GM13976 (cell line): ENCODE results near the gene CHN1.

Source experiments
- DNase-seq: peaks from one replicate; pipeline ENCODE4 v3.0.0; 2012; ENCODE audit warnings: low spot score
- in situ Hi-C: fragments of 300-500 bp; cut with MboI; formaldehyde crosslinking; loops from one replicate; pipeline ENCODE4 v1.12.0; 2022; ENCODE audit warnings: low sequenced_read_pairs, mixed read lengths, inconsistent platforms; ENCODE audit not compliant: unreplicated experiment
- TF ChIP-seq, protein P1 (sequence below): IDR thresholded peaks from 2 replicates; pipeline ENCODE4 v1.5.1; 2012; ENCODE audit warnings: borderline replicate concordance, mild to moderate bottlenecking; ENCODE audit not compliant: insufficient read depth; ENCODE audit errors: extremely low read depth, missing control alignments, control extremely low read depth

The CHN1 gene

DNA sequence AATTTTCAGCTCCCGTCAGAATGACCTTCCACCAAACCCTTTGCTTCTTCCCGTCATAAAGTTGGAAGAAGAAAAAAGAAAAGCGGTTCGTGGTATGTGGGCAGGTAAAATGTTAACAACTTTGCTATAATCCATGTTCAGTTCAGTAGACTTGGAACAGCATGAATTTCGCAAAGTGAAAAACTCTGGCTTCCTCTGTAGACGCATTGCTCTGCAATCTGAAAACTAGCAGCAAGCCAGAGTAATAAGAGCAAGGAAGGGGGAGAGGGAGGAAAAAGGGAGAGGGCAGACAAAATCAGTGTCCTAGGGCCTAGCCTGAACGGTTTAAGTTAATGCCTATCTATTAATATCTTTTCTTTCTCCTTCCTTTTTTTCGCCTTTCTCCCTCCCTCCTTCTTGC is 214.2 kb downstream of the CHN1 start:
- TF ChIP-seq, protein P1, sequence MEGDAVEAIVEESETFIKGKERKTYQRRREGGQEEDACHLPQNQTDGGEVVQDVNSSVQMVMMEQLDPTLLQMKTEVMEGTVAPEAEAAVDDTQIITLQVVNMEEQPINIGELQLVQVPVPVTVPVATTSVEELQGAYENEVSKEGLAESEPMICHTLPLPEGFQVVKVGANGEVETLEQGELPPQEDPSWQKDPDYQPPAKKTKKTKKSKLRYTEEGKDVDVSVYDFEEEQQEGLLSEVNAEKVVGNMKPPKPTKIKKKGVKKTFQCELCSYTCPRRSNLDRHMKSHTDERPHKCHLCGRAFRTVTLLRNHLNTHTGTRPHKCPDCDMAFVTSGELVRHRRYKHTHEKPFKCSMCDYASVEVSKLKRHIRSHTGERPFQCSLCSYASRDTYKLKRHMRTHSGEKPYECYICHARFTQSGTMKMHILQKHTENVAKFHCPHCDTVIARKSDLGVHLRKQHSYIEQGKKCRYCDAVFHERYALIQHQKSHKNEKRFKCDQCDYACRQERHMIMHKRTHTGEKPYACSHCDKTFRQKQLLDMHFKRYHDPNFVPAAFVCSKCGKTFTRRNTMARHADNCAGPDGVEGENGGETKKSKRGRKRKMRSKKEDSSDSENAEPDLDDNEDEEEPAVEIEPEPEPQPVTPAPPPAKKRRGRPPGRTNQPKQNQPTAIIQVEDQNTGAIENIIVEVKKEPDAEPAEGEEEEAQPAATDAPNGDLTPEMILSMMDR = no peak
- in situ Hi-C loops = no loop called here
- no peak for DNase-seq

DNA sequence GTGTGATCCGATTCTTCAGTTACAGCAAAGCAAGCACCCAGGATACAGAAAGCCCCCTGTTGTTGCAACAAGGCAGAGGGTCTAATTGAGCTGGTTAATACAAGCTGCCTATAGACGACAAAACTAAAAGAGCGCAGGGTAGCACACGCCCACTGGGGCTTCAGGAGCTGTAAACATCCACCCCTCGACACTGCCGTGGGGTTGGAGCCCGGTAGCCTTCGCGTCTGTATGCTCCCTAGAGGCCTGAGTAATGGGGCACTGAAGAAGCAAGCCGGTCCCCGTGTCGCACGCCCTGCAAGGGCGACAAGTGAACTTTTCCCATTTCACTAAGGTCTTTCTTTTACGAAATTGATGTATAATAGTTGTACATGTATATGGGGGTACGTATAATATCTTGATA is 216.2 kb downstream of the CHN1 start:
- TF ChIP-seq, protein P1 = no peak
- DNase-seq = no peak
- in situ Hi-C loops = no loop called here

DNA sequence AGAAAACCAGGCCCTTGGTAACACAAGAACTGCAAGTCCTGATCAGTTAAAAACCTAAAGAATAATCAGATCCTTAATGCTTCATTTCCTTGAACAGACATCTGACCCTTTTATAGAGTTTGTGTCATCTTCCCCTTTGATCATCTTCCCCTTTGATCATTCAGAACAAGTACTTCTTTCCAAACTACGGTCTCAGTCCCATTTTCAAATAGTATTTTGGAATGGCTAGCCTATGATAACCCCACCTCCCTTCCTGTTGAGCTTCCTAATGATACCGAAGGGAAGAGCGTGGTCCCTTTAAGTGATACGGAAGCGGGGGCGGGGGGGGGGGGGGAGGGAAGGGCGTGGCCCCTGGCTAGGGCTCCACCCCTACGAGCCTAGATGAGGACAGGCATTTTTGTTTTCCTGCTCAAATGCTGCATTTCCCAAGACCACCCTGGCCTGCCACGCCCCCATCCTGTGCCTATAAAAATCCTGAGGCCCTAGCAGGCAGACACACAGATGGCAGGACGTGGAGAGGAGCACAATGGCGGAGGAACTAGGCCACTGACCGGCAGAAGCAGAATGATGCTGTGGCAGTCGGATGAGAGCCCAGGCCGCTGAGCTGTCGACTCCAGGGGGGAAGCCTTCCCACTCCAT is 216.8 kb downstream of the CHN1 start:
- in situ Hi-C loops = no loop called here
- DNase-seq = no peak
- TF ChIP-seq, protein P1 = no peak

DNA sequence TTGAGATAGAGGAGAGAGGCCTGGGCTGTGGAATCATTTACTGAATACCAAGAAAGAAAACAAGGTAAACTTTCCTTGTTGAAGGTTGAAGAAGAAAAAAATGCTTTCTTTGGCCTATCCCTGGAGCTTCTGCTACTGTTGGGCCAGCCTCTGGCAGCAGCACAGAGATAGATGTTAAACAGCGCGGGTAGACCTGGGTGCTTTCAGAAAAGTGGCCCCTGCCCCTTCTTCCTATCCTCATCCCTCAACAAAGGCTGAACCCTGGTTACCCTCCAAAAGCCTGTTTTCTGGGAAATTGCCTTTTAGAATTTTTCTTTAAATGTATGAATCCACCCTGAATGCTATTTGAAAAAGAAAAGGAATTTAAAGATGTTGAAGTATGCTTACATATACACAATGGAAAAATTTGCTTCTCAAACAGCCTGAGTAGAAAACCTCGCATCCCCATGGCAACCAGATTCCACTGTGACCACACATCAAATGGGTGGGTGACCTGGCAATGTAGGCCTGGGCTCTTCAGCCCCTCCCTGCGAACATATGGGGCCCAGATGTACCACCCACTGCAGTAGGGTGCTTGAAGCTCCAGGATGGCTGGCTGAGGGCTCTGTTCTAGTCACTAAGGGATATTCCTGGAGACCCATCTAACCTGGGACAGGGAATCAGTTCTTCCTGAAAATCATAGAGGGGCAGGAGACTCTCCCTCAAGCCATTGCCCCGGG is 217.5 kb downstream of the CHN1 start:
- TF ChIP-seq, protein P1 = no peak
- in situ Hi-C loops = no loop called here
- no peak for DNase-seq

DNA sequence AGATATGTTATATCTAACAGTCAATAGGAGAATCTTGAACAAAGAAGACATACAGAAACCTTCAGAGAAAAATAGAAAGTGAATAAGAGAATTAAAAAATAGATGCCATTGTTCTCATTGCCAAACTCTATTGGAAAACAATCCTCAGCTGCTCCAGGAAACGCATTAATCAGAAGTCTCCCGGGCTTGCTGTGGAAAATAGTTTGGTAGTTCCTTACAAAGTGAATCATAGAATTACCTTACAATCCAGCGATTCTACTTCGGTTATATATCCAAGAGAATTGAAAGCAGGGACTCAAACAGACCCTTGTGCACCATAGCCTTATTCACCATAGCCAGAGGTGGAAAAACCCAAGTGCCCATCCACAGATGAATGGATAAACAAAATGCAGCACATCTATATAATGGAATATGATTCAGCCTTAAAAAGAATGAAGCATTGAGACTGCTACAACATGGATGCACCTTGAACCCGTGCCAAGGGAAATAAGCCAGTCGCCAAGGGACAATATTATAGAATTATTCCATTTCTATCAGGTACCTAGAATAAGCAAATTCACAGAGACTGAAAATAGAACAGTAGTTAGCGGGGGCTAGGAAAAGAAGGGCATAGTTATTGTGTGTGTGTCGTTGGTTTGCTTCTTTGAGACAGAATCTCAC is 219.0 kb downstream of the CHN1 start:
- TF ChIP-seq, protein P1 = no peak
- in situ Hi-C loops = no loop called here
- DNase-seq = no peak

DNA sequence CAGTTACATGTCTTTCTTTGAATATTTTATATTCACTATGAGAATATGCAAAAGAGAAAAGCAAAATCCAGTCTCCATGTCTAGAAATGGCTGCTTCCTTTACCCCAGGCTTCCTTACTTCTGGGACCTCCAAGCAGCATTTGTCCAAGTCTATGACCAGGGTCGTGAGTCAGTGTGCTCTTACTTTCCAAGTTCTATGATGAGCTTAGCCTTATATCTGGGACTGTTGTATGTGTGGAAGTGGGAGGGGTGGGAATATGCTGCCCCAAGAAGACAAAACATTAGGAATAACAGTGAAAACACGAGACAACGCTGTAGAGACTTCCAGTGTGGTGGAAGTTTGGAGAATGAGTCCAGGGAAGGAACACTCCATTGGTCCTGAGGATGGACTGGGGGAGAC is 219.7 kb downstream of the CHN1 start:
- in situ Hi-C loops = no loop called here
- TF ChIP-seq, protein P1 = no peak
- DNase-seq = no peak
